Fibroblast of lung (primary cell): Measurements from ENCODE around the gene CHI3L1. TPM values are rescaled to one million over a fixed set of nuclear protein-coding genes. Genes with fewer than 3 reads are reported as not detected.

Experiments
- DNase-seq, 2 donors: peaks; one replicate each; pipeline versions ENCODE4 v3.0.0 to v3.0.0-alpha.2; 2010; ENCODE audit warnings: low read depth in 2 of 2
- H2AFZ ChIP-seq: 2 replicates; pipeline ENCODE4 v1.5.1; 2012; ENCODE audit warnings: low read length, control low read depth, inconsistent platforms
- H3K27ac ChIP-seq: 2 replicates; pipeline ENCODE4 v1.5.1; 2011; ENCODE audit warnings: low read length, control low read depth; ENCODE audit not compliant: insufficient read depth
- H3K27me3 ChIP-seq: 2 replicates; pipeline ENCODE4 v1.5.1; 2011; ENCODE audit warnings: mild to moderate bottlenecking, low read length; ENCODE audit not compliant: control insufficient read depth, insufficient read depth
- H3K36me3 ChIP-seq: 2 replicates; pipeline ENCODE4 v1.5.1; 2011; ENCODE audit warnings: low read length; ENCODE audit not compliant: control insufficient read depth, insufficient read depth
- H3K4me1 ChIP-seq: 2 replicates; pipeline ENCODE4 v1.5.1; 2011; ENCODE audit warnings: low read length; ENCODE audit not compliant: control insufficient read depth, insufficient read depth; ENCODE audit errors: extremely low read depth
- H3K4me2 ChIP-seq: 2 replicates; pipeline ENCODE4 v1.5.1; 2011; ENCODE audit warnings: low read length, control low read depth; ENCODE audit not compliant: insufficient read depth; ENCODE audit errors: extremely low read depth
- H3K4me3 ChIP-seq, 4 experiments: fragments of 200-600 bp in 1 of 4; sonication (generic) in 1 of 4; replicated peaks in 1 of 4; 2 replicates each; pipeline ENCODE4 v1.5.1; 2011 to 2016; ENCODE audit warnings: low read length in 4 of 4, low read depth in 3 of 4, mild to moderate bottlenecking in 3 of 4, control low read depth in 2 of 4, inconsistent platforms in 1 of 4, mixed read lengths in 1 of 4; ENCODE audit not compliant: insufficient read depth in 1 of 4; ENCODE audit errors: control extremely low read depth in 1 of 4
- H3K79me2 ChIP-seq: 2 replicates; pipeline ENCODE4 v1.5.1; 2012; ENCODE audit warnings: mild to moderate bottlenecking, low read length, inconsistent platforms; ENCODE audit not compliant: control insufficient read depth, insufficient read depth
- H3K9ac ChIP-seq: 2 replicates; pipeline ENCODE4 v1.5.1; 2011; ENCODE audit warnings: mild to moderate bottlenecking, low read length, control low read depth; ENCODE audit not compliant: insufficient read depth
- H3K9me3 ChIP-seq: 2 replicates; pipeline ENCODE4 v1.5.1; 2012; ENCODE audit warnings: low read depth, low read length; ENCODE audit not compliant: control insufficient read depth, insufficient read depth
- H4K20me1 ChIP-seq: 2 replicates; pipeline ENCODE4 v1.5.1; 2011; ENCODE audit warnings: low read length; ENCODE audit not compliant: control insufficient read depth, insufficient read depth; ENCODE audit errors: extremely low read depth
- CTCF ChIP-seq, 2 donors: IDR thresholded peaks in 1 of 2; conservative IDR thresholded peaks in 1 of 2; 1 replicate in 1 of 2; 2 replicates in 1 of 2; pipeline ENCODE4 v1.5.1; 2011 to 2012; ENCODE audit warnings: low read length in 2 of 2, control low read depth in 1 of 2, inconsistent platforms in 1 of 2, low read depth in 1 of 2, mild to moderate bottlenecking in 1 of 2
- EZH2 ChIP-seq: IDR thresholded peaks from 2 replicates; pipeline ENCODE4 v1.5.1; 2012; ENCODE audit warnings: low read length, control low read depth, mild to moderate bottlenecking; ENCODE audit errors: missing control alignments
- polyA plus RNA-seq, 2 donors: library from polyadenylated mRNA; depleted of rRNA in 1 of 2; stranded (reverse) in 1 of 2; unstranded in 1 of 2; fragments of >200 nt; gene quantifications; 2 replicates each; pipeline ENCODE4 v1.2.1, GENCODE V29; 2011 to 2012; ENCODE audit warnings: missing spikeins in 1 of 2
- total RNA-seq: library from RNA; depleted of rRNA; stranded (reverse); fragments of >200 nt; gene quantifications from 2 replicates; pipeline ENCODE4 v1.2.1, GENCODE V29; 2014

Gene CHI3L1
- total and polyA plus RNA-seq, 2 donors (not counting 1 experiment from before 2014, with no cell fraction given) = 3.0 to 42.8 TPM

- Histone ChIP-seq H3K9ac (no peak overlapping the region), H4K20me1 (no peaks in the 10 kb centered on the region), H3K79me2 (no peaks in the 10 kb centered on the region), H3K27me3 (no peaks in the 10 kb centered on the region), H3K4me3 (no peak overlapping the region), H3K27ac (no peak overlapping the region), H3K36me3 (no peaks in the 10 kb centered on the region), H3K4me1 (no peaks in the 10 kb centered on the region), H3K4me2 (no peak overlapping the region), H2AFZ (no peak overlapping the region), H3K9me3 (no peaks in the 10 kb centered on the region)
- DNase-seq = no peak
- TF ChIP-seq CTCF (conservative IDR thresholded peaks at IDR 0.05 in 1 of 2, IDR thresholded peaks at IDR 0.05 in 1 of 2; ENCODE audit: low read depth in 1 of 2, low read length in 2 of 2) (no peak), EZH2 (no peak)
These were observed 25.3 kb upstream of the CHI3L1 start for GRCh38 chr1:203211812-203212211.

- H3K9ac ChIP-seq = no peak overlapping the region
- no peaks in the 10 kb centered on the region for H3K9me3 ChIP-seq
- no peak for DNase-seq
- TF ChIP-seq EZH2 (no peak), CTCF (conservative IDR thresholded peaks at IDR 0.05 in 1 of 2, IDR thresholded peaks at IDR 0.05 in 1 of 2; ENCODE audit: low read depth in 1 of 2, low read length in 2 of 2) (no peak)
- H2AFZ ChIP-seq = no peak overlapping the region
- no peaks in the 10 kb centered on the region for H3K27me3 ChIP-seq
- no peak overlapping the region for H3K27ac ChIP-seq
- H3K79me2 ChIP-seq = no peaks in the 10 kb centered on the region
- H3K36me3 ChIP-seq = no peaks in the 10 kb centered on the region
- H3K4me2 ChIP-seq = no peak overlapping the region
- H4K20me1 ChIP-seq = no peaks in the 10 kb centered on the region
- no peaks in the 10 kb centered on the region for H3K4me1 ChIP-seq
- no peak overlapping the region for H3K4me3 ChIP-seq
These were observed 24.5 kb upstream of the CHI3L1 start for GRCh38 chr1:203210988-203211387.

GRCh38 chr1:203210350-203210749, 23.8 kb upstream of the CHI3L1 start:
- Histone ChIP-seq H3K79me2 (no peaks in the 10 kb centered on the region), H3K27me3 (no peaks in the 10 kb centered on the region), H3K9me3 (no peaks in the 10 kb centered on the region), H3K27ac (no peak overlapping the region), H3K36me3 (no peaks in the 10 kb centered on the region), H3K4me2 (no peak overlapping the region), H3K9ac (no peak overlapping the region), H4K20me1 (no peaks in the 10 kb centered on the region), H3K4me3 (no peak overlapping the region), H3K4me1 (no peaks in the 10 kb centered on the region), H2AFZ (no peak overlapping the region)
- TF ChIP-seq CTCF (conservative IDR thresholded peaks at IDR 0.05 in 1 of 2, IDR thresholded peaks at IDR 0.05 in 1 of 2; ENCODE audit: low read depth in 1 of 2, low read length in 2 of 2) (no peak), EZH2 (no peak)
- DNase-seq = no peak
